HepG2 (cell line): ENCODE data around the gene ST3GAL2. TPM values are rescaled to one million over a fixed set of nuclear protein-coding genes. Genes with fewer than 3 reads are reported as not detected.
A peak's percentile ranks its signal among the peaks of the same experiment; 100 is the strongest.

ENCODE experiments used
- HOXA5 ChIP-seq: sonication (generic); formaldehyde crosslinking; IDR thresholded peaks from 2 replicates; pipeline ENCODE4 v1.4.0; 2020; ENCODE audit warnings: missing genetic modification reagents
- MTF1 ChIP-seq: sonication (generic); formaldehyde crosslinking; IDR thresholded peaks from 2 replicates; pipeline ENCODE4 v1.5.0; 2020; ENCODE audit warnings: missing genetic modification reagents
- NFKBIZ ChIP-seq: IDR thresholded peaks from 2 replicates; pipeline ENCODE4 v1.6.1; 2018; ENCODE audit warnings: missing genetic modification reagents, missing compliant biosample characterization
- POLR2AphosphoS5 ChIP-seq: IDR thresholded peaks from 2 replicates; pipeline ENCODE4 v1.6.1; 2012; ENCODE audit warnings: low read depth, low read length
- ZBTB21 ChIP-seq: sonication (generic); formaldehyde crosslinking; IDR thresholded peaks from 2 replicates; pipeline ENCODE4 v1.4.0; 2020; ENCODE audit warnings: missing genetic modification reagents
- ZNF101 ChIP-seq: sonication (generic); formaldehyde crosslinking; IDR thresholded peaks from 2 replicates; pipeline ENCODE4 v1.4.0; 2020; ENCODE audit warnings: mild to moderate bottlenecking, low read depth, missing genetic modification reagents, borderline replicate concordance
- ZNF12 ChIP-seq: sonication (generic); formaldehyde crosslinking; IDR thresholded peaks from 2 replicates; pipeline ENCODE4 v1.5.0; 2020; ENCODE audit warnings: missing genetic modification reagents
- ZNF180 ChIP-seq: sonication (generic); formaldehyde crosslinking; IDR thresholded peaks from 2 replicates; pipeline ENCODE4 v1.4.0; 2020; ENCODE audit warnings: low read depth, missing genetic modification reagents, borderline replicate concordance
- ZNF263 ChIP-seq: sonication (generic); formaldehyde crosslinking; IDR thresholded peaks from 2 replicates; pipeline ENCODE4 v1.4.0; 2020; ENCODE audit warnings: missing genetic modification reagents
- ZNF552 ChIP-seq: sonication (generic); formaldehyde crosslinking; IDR thresholded peaks from 2 replicates; pipeline ENCODE4 v1.9.0; 2022; ENCODE audit warnings: missing genetic modification reagents, mild to moderate bottlenecking, borderline replicate concordance
- ZNF556 ChIP-seq: sonication (generic); formaldehyde crosslinking; IDR thresholded peaks from 2 replicates; pipeline ENCODE4 v1.4.0; 2020; ENCODE audit warnings: mild to moderate bottlenecking, missing genetic modification reagents, borderline replicate concordance
- ZNF567 ChIP-seq: sonication (generic); formaldehyde crosslinking; IDR thresholded peaks from 2 replicates; pipeline ENCODE4 v1.8.1; 2023; ENCODE audit warnings: mild to moderate bottlenecking, missing genetic modification reagents, borderline replicate concordance
- ZNF782 ChIP-seq: sonication (generic); formaldehyde crosslinking; IDR thresholded peaks from 2 replicates; pipeline ENCODE4 v1.4.0; 2020; ENCODE audit warnings: missing genetic modification reagents, mild to moderate bottlenecking, borderline replicate concordance
- ZSCAN22 ChIP-seq: sonication (generic); formaldehyde crosslinking; IDR thresholded peaks from 2 replicates; pipeline ENCODE4 v1.4.0; 2020; ENCODE audit warnings: mild to moderate bottlenecking, missing genetic modification reagents
- polyA plus RNA-seq, 8 experiments: library from polyadenylated mRNA; depleted of rRNA in 3 of 8; stranded (reverse) in 7 of 8; unstranded in 1 of 8; fragments of >200 nt; fragmentation: Illumina TruSeq in 4 of 8; extraction: Trizol in 4 of 8; gene quantifications; 2 replicates each; pipeline versions ENCODE4 v1.2.1 to v1.2.3, GENCODE V29; 2011 to 2016; ENCODE audit warnings: low read depth in 4 of 8, missing spikeins in 1 of 8, mixed read lengths in 1 of 8; ENCODE audit not compliant: insufficient read depth in 1 of 8
- total RNA-seq, 5 experiments: library from RNA; depleted of rRNA; stranded (reverse); fragments of >200 nt; fragmentation: Illumina TruSeq; extraction: Trizol; gene quantifications; 2 replicates each; pipeline ENCODE4 v1.2.3, GENCODE V29; 2016; ENCODE audit warnings: low read depth in 1 of 5
- TF ChIP-seq, protein P1 (sequence below): sonication (generic); formaldehyde crosslinking; IDR thresholded peaks from 2 replicates; pipeline ENCODE4 v1.4.0; 2020; ENCODE audit warnings: mild to moderate bottlenecking, missing genetic modification reagents
- TF ChIP-seq, protein P2 (sequence below): IDR thresholded peaks from 2 replicates; pipeline ENCODE4 v1.6.1; 2016; ENCODE audit warnings: low read depth, borderline replicate concordance
- TF ChIP-seq, protein P3 (sequence below): sonication (generic); formaldehyde crosslinking; IDR thresholded peaks from 2 replicates; pipeline ENCODE4 v1.8.1; 2023; ENCODE audit warnings: mild to moderate bottlenecking, missing genetic modification reagents, borderline replicate concordance
- TF ChIP-seq, protein P4 (sequence below): sonication (generic); formaldehyde crosslinking; IDR thresholded peaks from 2 replicates; pipeline ENCODE4 v1.5.0; 2020; ENCODE audit warnings: missing genetic modification reagents
- TF ChIP-seq, protein P5 (sequence below): sonication (generic); formaldehyde crosslinking; IDR thresholded peaks from 2 replicates; pipeline ENCODE4 v1.5.1; 2020; ENCODE audit warnings: missing genetic modification reagents, mild to moderate bottlenecking, borderline replicate concordance
- TF ChIP-seq, protein P6 (sequence below): sonication (generic); formaldehyde crosslinking; conservative IDR thresholded peaks from 2 replicates; pipeline ENCODE4 v1.4.0; 2020; ENCODE audit warnings: missing genetic modification reagents

Gene ST3GAL2
- total and polyA plus RNA-seq, 2 of the 13 experiments (the other 11 are each of a cell fraction or from before 2014, with no cell fraction given): 16.3 to 24.9 TPM

DNA sequence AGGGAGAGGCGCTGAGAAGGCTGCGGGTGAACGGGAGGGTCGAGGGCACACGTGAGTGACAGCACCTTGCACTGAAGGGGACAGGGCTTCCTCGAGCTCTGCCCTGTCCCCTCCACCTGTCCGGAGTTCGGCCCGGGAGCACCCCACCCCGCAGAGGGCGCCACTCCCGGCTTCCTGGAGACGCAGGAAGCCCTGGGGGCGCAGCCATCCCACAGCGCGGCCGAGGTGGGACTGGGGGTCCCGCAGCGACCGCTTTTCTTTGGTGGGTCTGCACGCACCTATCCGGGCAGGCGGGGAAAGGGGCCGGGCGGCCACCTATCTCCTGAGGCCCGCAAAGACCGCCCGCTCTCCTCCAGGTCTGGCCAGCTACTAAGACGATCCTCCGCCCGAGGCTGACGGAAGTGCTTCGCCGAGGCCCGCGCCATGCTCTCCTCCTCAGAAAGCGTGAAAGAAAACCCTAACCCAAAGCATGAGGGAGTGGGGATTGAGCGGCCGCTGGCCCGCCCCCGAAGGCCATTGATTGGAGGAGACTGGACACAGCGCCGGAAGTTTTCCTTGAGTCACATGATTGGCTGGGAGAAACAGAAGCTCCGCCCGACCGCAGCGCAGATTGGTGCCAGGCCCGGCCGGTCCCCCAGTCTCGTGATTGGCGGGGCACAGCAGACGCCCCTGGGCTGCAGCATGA is 57.8 kb downstream of the ST3GAL2 start (continued):
- TF ChIP-seq, protein P1, sequence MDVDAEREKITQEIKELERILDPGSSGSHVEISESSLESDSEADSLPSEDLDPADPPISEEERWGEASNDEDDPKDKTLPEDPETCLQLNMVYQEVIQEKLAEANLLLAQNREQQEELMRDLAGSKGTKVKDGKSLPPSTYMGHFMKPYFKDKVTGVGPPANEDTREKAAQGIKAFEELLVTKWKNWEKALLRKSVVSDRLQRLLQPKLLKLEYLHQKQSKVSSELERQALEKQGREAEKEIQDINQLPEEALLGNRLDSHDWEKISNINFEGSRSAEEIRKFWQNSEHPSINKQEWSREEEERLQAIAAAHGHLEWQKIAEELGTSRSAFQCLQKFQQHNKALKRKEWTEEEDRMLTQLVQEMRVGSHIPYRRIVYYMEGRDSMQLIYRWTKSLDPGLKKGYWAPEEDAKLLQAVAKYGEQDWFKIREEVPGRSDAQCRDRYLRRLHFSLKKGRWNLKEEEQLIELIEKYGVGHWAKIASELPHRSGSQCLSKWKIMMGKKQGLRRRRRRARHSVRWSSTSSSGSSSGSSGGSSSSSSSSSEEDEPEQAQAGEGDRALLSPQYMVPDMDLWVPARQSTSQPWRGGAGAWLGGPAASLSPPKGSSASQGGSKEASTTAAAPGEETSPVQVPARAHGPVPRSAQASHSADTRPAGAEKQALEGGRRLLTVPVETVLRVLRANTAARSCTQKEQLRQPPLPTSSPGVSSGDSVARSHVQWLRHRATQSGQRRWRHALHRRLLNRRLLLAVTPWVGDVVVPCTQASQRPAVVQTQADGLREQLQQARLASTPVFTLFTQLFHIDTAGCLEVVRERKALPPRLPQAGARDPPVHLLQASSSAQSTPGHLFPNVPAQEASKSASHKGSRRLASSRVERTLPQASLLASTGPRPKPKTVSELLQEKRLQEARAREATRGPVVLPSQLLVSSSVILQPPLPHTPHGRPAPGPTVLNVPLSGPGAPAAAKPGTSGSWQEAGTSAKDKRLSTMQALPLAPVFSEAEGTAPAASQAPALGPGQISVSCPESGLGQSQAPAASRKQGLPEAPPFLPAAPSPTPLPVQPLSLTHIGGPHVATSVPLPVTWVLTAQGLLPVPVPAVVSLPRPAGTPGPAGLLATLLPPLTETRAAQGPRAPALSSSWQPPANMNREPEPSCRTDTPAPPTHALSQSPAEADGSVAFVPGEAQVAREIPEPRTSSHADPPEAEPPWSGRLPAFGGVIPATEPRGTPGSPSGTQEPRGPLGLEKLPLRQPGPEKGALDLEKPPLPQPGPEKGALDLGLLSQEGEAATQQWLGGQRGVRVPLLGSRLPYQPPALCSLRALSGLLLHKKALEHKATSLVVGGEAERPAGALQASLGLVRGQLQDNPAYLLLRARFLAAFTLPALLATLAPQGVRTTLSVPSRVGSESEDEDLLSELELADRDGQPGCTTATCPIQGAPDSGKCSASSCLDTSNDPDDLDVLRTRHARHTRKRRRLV: 0 out of 2 replicates have a peak, but pooled peaks have one; percentile 61
- TF ChIP-seq HOXA5 (CRISPR knock-in tag): peak; percentile 91
- TF ChIP-seq MTF1 (CRISPR knock-in tag): peak; percentile 80
- TF ChIP-seq, protein P2, sequence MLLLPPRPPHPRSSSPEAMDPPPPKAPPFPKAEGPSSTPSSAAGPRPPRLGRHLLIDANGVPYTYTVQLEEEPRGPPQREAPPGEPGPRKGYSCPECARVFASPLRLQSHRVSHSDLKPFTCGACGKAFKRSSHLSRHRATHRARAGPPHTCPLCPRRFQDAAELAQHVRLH (CRISPR knock-in tag): peak; percentile 69; the same call in 1 of the 2 replicates
- no peak for TF ChIP-seq ZBTB21 (CRISPR knock-in tag)
- TF ChIP-seq ZNF556 (CRISPR knock-in tag): peak; percentile 96
- peak; percentile 94 for TF ChIP-seq ZNF782 (CRISPR knock-in tag)
- TF ChIP-seq ZNF567: no peak; the same call in 1 of the 2 replicates
- peak; percentile 93 for TF ChIP-seq ZNF552
- peak; percentile 88; the same call in 1 of the 2 replicates for TF ChIP-seq NFKBIZ
- TF ChIP-seq, protein P3, sequence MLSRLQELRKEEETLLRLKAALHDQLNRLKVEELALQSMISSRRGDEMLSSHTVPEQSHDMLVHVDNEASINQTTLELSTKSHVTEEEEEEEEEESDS (CRISPR knock-in tag): no peak
- TF ChIP-seq ZSCAN22 (CRISPR knock-in tag): peak; percentile 80; the same call in 1 of the 2 replicates
- TF ChIP-seq, protein P4, sequence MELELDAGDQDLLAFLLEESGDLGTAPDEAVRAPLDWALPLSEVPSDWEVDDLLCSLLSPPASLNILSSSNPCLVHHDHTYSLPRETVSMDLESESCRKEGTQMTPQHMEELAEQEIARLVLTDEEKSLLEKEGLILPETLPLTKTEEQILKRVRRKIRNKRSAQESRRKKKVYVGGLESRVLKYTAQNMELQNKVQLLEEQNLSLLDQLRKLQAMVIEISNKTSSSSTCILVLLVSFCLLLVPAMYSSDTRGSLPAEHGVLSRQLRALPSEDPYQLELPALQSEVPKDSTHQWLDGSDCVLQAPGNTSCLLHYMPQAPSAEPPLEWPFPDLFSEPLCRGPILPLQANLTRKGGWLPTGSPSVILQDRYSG: peak; percentile 98; the same call in 1 of the 2 replicates
- peak; percentile 42; the same call in 1 of the 2 replicates for TF ChIP-seq ZNF263
- peak; percentile 98 for TF ChIP-seq POLR2AphosphoS5
- TF ChIP-seq, protein P5, sequence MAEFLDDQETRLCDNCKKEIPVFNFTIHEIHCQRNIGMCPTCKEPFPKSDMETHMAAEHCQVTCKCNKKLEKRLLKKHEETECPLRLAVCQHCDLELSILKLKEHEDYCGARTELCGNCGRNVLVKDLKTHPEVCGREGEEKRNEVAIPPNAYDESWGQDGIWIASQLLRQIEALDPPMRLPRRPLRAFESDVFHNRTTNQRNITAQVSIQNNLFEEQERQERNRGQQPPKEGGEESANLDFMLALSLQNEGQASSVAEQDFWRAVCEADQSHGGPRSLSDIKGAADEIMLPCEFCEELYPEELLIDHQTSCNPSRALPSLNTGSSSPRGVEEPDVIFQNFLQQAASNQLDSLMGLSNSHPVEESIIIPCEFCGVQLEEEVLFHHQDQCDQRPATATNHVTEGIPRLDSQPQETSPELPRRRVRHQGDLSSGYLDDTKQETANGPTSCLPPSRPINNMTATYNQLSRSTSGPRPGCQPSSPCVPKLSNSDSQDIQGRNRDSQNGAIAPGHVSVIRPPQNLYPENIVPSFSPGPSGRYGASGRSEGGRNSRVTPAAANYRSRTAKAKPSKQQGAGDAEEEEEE (CRISPR knock-in tag): peak; percentile 72; the same call in 1 of the 2 replicates
- peak; percentile 79; the same call in 1 of the 2 replicates for TF ChIP-seq ZNF12 (CRISPR knock-in tag)
- TF ChIP-seq, protein P6, sequence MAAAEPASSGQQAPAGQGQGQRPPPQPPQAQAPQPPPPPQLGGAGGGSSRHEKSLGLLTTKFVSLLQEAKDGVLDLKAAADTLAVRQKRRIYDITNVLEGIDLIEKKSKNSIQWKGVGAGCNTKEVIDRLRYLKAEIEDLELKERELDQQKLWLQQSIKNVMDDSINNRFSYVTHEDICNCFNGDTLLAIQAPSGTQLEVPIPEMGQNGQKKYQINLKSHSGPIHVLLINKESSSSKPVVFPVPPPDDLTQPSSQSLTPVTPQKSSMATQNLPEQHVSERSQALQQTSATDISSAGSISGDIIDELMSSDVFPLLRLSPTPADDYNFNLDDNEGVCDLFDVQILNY (CRISPR knock-in tag): peak; percentile 70
- peak; percentile 93; the same call in 1 of the 2 replicates for TF ChIP-seq ZNF101
- peak; percentile 85; the same call in 1 of the 2 replicates for TF ChIP-seq ZNF180 (CRISPR knock-in tag)
